GM18499 (cell line): Measurements from ENCODE around the gene MTF1.

ENCODE experiments used
- ATAC-seq: cut with Tn5 transposase; IDR thresholded peaks from one replicate; pipeline ENCODE4 v1.9.1; 2021; ENCODE audit warnings: moderate number of reproducible peaks; ENCODE audit not compliant: insufficient read depth, unreplicated experiment

MTF1 gene

GRCh38 chr1:37839676-37840075 is 19.7 kb downstream of the MTF1 start:
- ATAC-seq, result no peak

DNA sequence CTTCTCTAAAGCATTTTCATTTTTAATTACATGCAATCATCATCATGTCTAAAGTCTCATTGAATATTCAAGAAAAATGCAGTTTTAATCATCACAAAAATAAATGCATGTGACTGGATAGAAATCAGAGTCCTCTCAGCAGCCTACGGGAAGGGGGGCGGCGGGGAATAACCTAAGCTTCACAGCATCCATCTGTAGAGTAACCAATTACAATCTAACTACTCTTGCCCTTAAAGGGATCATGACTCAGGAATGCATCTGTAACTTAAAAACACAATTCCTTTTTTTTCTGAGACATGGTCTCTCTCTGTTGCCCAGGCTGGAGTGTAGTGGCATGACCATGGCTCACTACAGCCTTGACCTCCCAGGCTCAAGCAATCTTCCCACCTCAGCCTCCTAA is 22.6 kb downstream of the MTF1 start:
- ATAC-seq, result no peak

- no peak for ATAC-seq
These were observed 27.6 kb downstream of the MTF1 start for GRCh38 chr1:37831809-37832208.

GRCh38 chr1:37831109-37831508 is 28.3 kb downstream of the MTF1 start:
- no peak for ATAC-seq

- no peak for ATAC-seq
These were observed 30.9 kb downstream of the MTF1 start for GRCh38 chr1:37828410-37829074.

DNA sequence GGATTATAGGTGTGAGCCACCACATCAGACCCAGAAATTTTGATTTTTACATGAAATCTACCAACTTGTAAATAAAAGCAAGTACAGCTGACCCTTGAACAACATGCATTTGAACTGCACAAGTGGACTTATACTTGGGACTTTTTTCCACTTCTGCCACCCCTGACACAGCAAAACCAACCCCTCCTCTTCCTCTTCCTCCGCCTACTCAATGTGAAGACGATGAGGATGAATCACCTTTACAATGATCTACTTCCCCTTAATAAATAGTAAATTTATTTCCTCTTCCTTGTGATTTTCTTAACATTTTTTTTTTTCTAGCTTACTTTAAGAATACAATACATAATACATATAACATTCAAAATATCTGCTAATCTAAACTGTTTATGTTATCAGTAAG is 33.9 kb downstream of the MTF1 start:
- no peak for ATAC-seq

DNA sequence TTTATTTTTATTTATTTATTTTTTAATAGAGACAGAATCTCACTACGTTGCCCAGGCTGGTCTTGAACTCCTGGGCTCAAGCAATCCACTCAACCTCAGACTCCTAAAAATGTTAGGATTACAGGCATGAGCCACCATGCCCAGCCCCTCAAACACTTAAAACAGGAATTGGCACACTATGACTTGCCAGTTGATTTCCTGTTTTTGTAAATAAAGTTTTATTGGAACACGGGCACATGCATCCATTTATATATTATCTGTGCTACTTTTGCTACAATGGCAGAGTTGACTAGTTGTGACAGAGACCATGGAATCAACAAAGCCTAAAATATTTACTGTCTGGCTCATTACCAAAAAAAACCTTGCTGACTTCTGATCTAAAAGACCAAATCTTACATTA is 35.4 kb downstream of the MTF1 start:
- ATAC-seq, result no peak

- ATAC-seq, result no peak
These were observed 36.2 kb downstream of the MTF1 start for GRCh38 chr1:37822906-37823815.

GRCh38 chr1:37821481-37821880 is 37.9 kb downstream of the MTF1 start:
- ATAC-seq, result no peak

- no peak for ATAC-seq
These were observed 41.9 kb downstream of the MTF1 start for GRCh38 chr1:37817481-37817880.

DNA sequence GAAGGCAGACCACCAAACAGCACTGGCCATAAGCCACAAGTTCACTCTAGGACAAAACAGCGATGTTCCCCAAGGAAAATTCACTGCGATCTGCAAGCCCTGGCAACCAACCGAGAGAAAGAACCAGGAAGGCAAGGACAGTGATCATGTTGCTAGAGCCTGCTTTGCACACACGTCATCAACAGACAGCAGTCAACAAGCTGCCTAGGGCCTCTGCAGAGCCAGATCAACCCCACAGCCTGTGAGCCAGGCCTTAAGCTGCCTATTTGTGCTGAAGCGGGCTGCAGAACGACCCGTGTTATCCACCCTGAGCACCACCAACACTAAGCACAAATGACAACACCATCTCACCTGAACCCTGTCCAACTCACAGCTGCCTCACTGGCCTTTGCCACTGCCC is 45.1 kb downstream of the MTF1 start:
- no peak for ATAC-seq

GRCh38 chr1:37813529-37814145 is 45.8 kb downstream of the MTF1 start:
- no peak for ATAC-seq

DNA sequence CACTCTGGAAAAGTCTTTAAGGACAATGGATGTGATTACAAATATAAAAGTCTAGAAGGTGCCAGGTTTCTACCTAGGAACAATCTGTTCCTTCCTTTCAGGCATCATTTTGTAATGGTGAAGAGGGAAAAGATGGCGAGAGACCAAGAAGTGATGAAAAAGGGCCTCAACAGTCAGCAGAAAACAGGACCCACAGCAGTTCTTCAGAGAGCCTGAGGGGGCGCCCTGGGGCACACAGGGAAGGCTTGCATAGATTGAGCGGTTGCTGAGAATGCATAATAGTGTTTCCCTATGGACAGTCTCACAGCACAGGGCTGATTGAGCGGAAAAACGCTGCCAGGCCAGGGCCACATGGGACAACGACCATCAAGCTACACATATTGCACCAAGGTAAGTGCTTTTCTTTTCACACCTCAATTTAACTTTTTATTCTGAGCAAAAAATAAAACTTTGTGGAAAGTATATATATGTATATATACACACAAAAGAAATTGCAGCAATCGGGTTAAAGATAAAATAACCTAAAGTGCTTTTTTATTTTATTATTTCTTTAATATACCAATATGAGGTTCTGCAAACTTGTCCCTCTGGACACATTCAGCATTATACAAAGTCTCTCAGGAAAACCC is 48.3 kb downstream of the MTF1 start:
- ATAC-seq, result no peak

- no peak for ATAC-seq
These were observed 49.5 kb downstream of the MTF1 start for GRCh38 chr1:37809942-37810341.

- ATAC-seq, result no peak
These were observed 50.7 kb downstream of the MTF1 start for GRCh38 chr1:37808369-37809319.

DNA sequence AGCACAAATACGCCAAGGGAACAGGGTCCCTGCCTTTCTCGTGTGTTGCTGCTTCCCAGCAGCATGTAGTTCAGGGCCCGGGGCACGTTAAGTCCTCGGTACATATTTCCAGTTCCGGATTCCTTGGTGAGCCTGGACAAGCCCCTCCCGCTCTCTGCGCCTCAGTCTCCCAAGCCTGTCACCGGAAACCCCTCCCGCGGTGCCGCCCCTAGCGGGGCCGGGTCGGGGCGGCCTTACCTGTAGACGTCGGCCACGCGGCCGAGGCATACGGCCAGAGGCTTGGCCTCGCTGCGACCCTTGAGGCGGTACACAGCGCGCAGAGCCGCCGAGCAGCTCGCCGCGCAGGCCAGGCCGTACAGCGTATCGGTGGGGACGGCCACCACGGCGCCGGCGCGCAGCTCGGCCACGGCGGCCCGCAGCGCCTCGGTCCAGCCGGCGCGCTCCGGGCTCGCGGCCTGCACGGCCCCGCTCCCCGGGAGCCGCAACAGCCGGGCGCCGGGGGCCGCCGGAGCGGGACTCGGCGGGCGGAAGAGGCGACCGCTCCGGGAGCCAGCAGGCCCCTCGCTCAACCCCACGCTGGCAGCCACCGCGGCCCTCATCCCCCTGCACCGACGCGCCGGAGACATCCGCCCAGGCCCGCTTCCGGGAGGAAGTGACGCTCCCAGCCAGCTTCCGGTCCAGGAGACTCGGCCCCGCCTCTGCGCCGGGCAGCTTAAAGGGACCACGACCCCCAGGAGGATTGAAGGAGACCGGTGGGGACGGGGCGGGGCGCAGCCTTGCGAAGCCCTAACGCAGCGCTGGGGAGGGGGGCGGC is 51.6 kb downstream of the MTF1 start, which contains the start of the genes C1orf122 and YRDC:
TSS of gene C1orf122 (plus strand) at position 236 of the 814 bp plus-strand sequence. CDS start 615 bp downstream, outside the sequence.
TSS of gene YRDC (minus strand) at position 654 of the 814 bp plus-strand sequence. CDS start at position 626, 28 bp downstream.
- ATAC-seq, result no peak

DNA sequence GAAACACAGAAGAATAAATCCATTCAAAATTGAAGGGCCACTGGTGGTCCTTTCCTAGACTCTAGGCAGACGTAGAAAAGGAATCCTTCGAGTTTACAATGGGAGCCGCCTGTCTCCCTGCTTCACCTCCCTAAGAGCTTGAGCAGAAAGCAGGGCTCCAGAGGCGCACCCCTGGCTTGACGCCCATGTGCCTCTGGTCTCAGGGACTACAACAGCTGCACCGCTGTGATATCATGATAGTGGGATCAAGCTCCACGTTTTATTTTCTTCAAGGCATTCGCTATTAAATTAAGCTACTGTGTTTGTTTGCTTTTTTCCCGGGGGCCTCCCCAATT is 52.2 kb downstream of the MTF1 start:
- ATAC-seq, result no peak

DNA sequence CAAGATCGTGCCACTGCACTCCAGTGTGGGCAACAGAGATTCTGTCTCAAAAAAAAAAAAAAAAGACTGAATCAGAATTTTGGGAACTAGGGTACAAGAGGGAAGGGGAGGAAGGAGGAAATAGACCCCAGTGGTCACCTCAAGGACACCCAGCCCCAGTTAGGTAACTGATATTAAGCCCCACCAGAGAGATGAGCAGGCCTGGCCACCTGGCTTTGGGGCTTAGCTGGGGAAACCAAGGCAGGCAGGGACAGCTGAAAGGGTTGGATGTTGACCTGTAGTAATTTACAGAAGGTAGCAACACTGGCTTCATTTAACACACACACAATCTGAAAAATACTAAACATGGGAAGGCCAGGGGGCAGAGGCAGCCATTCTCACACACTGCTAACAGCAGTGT is 57.0 kb downstream of the MTF1 start:
- ATAC-seq, result no peak
